Endothelial cell of umbilical vein (primary cell): ENCODE data around the gene ATP2B2. TPM values are rescaled to one million over a fixed set of nuclear protein-coding genes. Genes with fewer than 3 reads are reported as not detected.

Source experiments
- BruUV-seq: library from RNA; stranded (reverse); fragments of 400-500 nt; replicated peaks from 2 replicates; lab custom pipeline; 2021; lab: Mats Ljungman, UMichigan
- CTCF ChIA-PET: fragments of 300-600, 350-600 bp; sonication (Branson Sonifier 250); formaldehyde crosslinking; loops from one replicate; lab custom pipeline; 2021; ENCODE audit warnings: antibody characterized with exemption, inconsistent platforms; lab: Charles Lee
- POLR2A ChIA-PET: fragments of 300-600, 350-600 bp; sonication (Branson Sonifier 250); formaldehyde crosslinking; loops from one replicate; lab custom pipeline; 2021; ENCODE audit warnings: antibody characterized with exemption, inconsistent platforms; lab: Charles Lee
- DNase-seq: peaks from one replicate; pipeline ENCODE4 v3.0.0-alpha.2; 2011; ENCODE audit warnings: low read depth, low spot score
- FAIRE-seq: peaks from 2 replicates; lab custom pipeline; 2011; peaks lifted over from hg19 to GRCh38; lab: Jason Lieb, UNC
- H2AFZ ChIP-seq: 2 replicates; pipeline ENCODE4 v1.6.0; 2012; ENCODE audit warnings: low read depth, low read length, control low read depth, inconsistent platforms
- H3K27ac ChIP-seq: 2 replicates; pipeline ENCODE4 v1.5.1; 2011; ENCODE audit warnings: low read depth, mild to moderate bottlenecking, control low read depth, low read length, moderate library complexity; ENCODE audit not compliant: insufficient read depth
- H3K27me3 ChIP-seq, 2 experiments: 2 replicates each; pipeline versions ENCODE4 v1.6.0 to v1.6.1; 2011; ENCODE audit warnings: low read length in 2 of 2, mixed read lengths in 1 of 2; ENCODE audit not compliant: control insufficient read depth in 2 of 2, insufficient read depth in 2 of 2
- H3K36me3 ChIP-seq, 2 experiments: 2 replicates in 1 of 2; 3 replicates in 1 of 2; pipeline ENCODE4 v1.5.1; 2011; ENCODE audit warnings: low read length in 2 of 2, mild to moderate bottlenecking in 1 of 2, moderate library complexity in 1 of 2; ENCODE audit not compliant: control insufficient read depth in 2 of 2, insufficient read depth in 2 of 2; ENCODE audit errors: extremely low read depth in 1 of 2
- H3K4me1 ChIP-seq: 3 replicates; pipeline ENCODE4 v1.5.1; 2011; ENCODE audit warnings: mild to moderate bottlenecking, low read length; ENCODE audit not compliant: control insufficient read depth, insufficient read depth; ENCODE audit errors: extremely low read depth
- H3K4me2 ChIP-seq: 2 replicates; pipeline ENCODE4 v1.6.1; 2011; ENCODE audit warnings: low read length, control low read depth, mixed read lengths; ENCODE audit not compliant: insufficient read depth
- H3K4me3 ChIP-seq, 3 experiments: fragments of 200-600 bp in 1 of 3; sonication (generic), shearing (Covaris generic) in 1 of 3; replicated peaks in 1 of 3; 2 replicates each; pipeline ENCODE4 v1.5.1; 2011 to 2016; ENCODE audit warnings: control low read depth in 3 of 3, low read length in 3 of 3, mild to moderate bottlenecking in 2 of 3, inconsistent platforms in 1 of 3, low read depth in 1 of 3, moderate library complexity in 1 of 3; ENCODE audit not compliant: insufficient read depth in 1 of 3
- H3K79me2 ChIP-seq: 2 replicates; pipeline ENCODE4 v1.6.0; 2012; ENCODE audit warnings: low read length, inconsistent platforms; ENCODE audit not compliant: control insufficient read depth, insufficient read depth
- H3K9ac ChIP-seq: replicated peaks from 2 replicates; pipeline ENCODE3; 2011; ENCODE audit warnings: low read length, control low read depth; ENCODE audit not compliant: insufficient read depth; ENCODE audit errors: extremely low read depth
- H3K9me1 ChIP-seq: replicated peaks from 3 replicates; pipeline ENCODE4 v1.6.0; 2011; ENCODE audit warnings: mild to moderate bottlenecking, low read length; ENCODE audit not compliant: control insufficient read depth, insufficient read depth; ENCODE audit errors: extremely low read depth
- H3K9me3 ChIP-seq: replicated peaks from 2 replicates; pipeline ENCODE4 v1.5.1; 2012; ENCODE audit warnings: low read length, inconsistent platforms; ENCODE audit not compliant: control insufficient read depth, insufficient read depth
- H4K20me1 ChIP-seq: replicated peaks from 2 replicates; pipeline ENCODE3; 2011; ENCODE audit warnings: mild to moderate bottlenecking, low read length; ENCODE audit not compliant: control insufficient read depth, insufficient read depth; ENCODE audit errors: extremely low read depth
- EZH2 ChIP-seq: IDR thresholded peaks from 2 replicates; pipeline ENCODE4 v1.6.1; 2012; ENCODE audit warnings: borderline replicate concordance, low read depth, mild to moderate bottlenecking, moderate library complexity, low read length, inconsistent platforms; ENCODE audit not compliant: severe bottlenecking
- FOS ChIP-seq: IDR thresholded peaks from 2 replicates; pipeline ENCODE4 v1.6.1; 2011; ENCODE audit warnings: mild to moderate bottlenecking, low read length, moderate library complexity, borderline replicate concordance; ENCODE audit not compliant: insufficient read depth
- GATA2 ChIP-seq: IDR thresholded peaks from 2 replicates; pipeline ENCODE4 v1.7.0; 2011; ENCODE audit warnings: low read depth, mild to moderate bottlenecking, moderate library complexity, mixed read lengths, low read length; ENCODE audit not compliant: insufficient read length, insufficient read depth
- JUN ChIP-seq: IDR thresholded peaks from 2 replicates; pipeline ENCODE4 v1.6.1; 2011; ENCODE audit warnings: borderline replicate concordance, low read depth; ENCODE audit not compliant: insufficient read length, insufficient read depth
- MYC ChIP-seq: IDR thresholded peaks from one replicate; pipeline ENCODE4 v1.6.1; 2011; ENCODE audit warnings: mild to moderate bottlenecking, low read depth, low read length
- POLR2A ChIP-seq: IDR thresholded peaks from 2 replicates; pipeline ENCODE4 v1.6.1; 2012; ENCODE audit warnings: low read depth, mild to moderate bottlenecking, control low read depth, low read length
- POLR2AphosphoS5 ChIP-seq: IDR thresholded peaks from 2 replicates; pipeline ENCODE4 v1.6.1; 2012; ENCODE audit warnings: low read depth, mild to moderate bottlenecking, control low read depth, low read length, moderate library complexity; ENCODE audit not compliant: insufficient read depth
- dilution Hi-C: fragments of 300-500 bp; cut with MboI; formaldehyde crosslinking; loops from one replicate; pipeline ENCODE4 v1.15.0; 2019; ENCODE audit warnings: low sequenced_read_pairs; ENCODE audit not compliant: extremely low pct_ligation_motif_present
- intact Hi-C: fragments of 100-400 bp; cut with micrococcal nuclease; formaldehyde crosslinking; loops from one replicate; pipeline ENCODE4 v1.10.0; 2022
- polyA plus RNA-seq, 4 experiments: library from polyadenylated mRNA; depleted of rRNA in 3 of 4; stranded (reverse) in 3 of 4; unstranded in 1 of 4; fragments of >200 nt; gene quantifications; 2 replicates each; pipeline versions ENCODE4 v1.2.1 to v1.2.3, GENCODE V29; 2011 to 2012; ENCODE audit warnings: missing spikeins in 1 of 4
- total RNA-seq: library from RNA; stranded (reverse); gene quantifications from 2 replicates; pipeline ENCODE4 v1.2.3, GENCODE V29; 2021
- TF ChIP-seq, protein P1 (sequence below): IDR thresholded peaks from 2 replicates; pipeline ENCODE4 v1.6.1; 2011; ENCODE audit not compliant: insufficient read depth, insufficient read length
- TF ChIP-seq, protein P2 (sequence below), 2 donors: IDR thresholded peaks; 1 replicate in 1 of 2; 2 replicates in 1 of 2; pipeline ENCODE4 v1.5.1; 2011; ENCODE audit warnings: low read length in 2 of 2, mild to moderate bottlenecking in 2 of 2, moderate library complexity in 2 of 2, control low read depth in 1 of 2, inconsistent platforms in 1 of 2, low read depth in 1 of 2; ENCODE audit not compliant: insufficient read depth in 1 of 2; ENCODE audit errors: extremely low read depth in 1 of 2

The ATP2B2 gene
- total and polyA plus RNA-seq, 2 donors (not counting 3 experiments of a cell fraction or from before 2014, with no cell fraction given), result not detected

DNA sequence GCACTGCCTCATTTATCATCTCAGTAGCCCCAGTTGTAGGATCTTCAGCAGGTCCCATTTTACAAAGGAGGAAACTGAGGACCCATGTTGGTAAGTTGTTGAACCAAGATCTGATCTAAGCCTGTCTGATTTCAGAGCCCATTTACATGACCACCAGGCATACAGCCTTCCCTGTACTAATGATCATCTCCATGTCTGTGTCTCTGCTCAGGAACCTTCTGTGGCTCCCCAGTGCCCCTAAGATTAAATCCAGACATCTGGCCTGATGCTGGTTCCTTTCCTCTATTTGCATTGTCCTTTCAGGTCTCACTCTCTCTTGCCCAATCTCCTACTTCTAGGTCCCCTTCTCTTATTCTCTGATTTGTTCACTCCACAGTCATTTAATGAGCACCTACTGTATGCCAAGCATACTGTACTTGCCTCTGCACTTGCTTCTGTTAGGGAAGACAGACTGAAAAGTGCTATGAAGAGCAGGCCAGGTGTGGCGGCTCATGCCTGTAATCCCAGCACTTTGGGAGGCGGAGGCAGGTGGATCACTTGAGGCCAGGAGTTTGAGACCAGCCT, 32.4 kb downstream of the ATP2B2 start:
- no peaks in the 10 kb centered on the region for H3K36me3 ChIP-seq
- H3K4me2 ChIP-seq, result no peak overlapping the region
- no peaks in the 10 kb centered on the region for H3K27me3 ChIP-seq
- H3K9me1 ChIP-seq, result no peaks in the 10 kb centered on the region
- CTCF ChIA-PET, result no interaction called here
- no peak overlapping the region for H3K4me3 ChIP-seq
- dilution Hi-C loops (no loop called here), intact Hi-C loops (no loop called here)
- POLR2A ChIA-PET, result no interaction called here
- H3K4me1 ChIP-seq, result no peaks in the 10 kb centered on the region
- no peaks in the 10 kb centered on the region for H3K79me2 ChIP-seq
- TF ChIP-seq POLR2AphosphoS5, result no peak
- no peak for TF ChIP-seq FOS
- no peak for TF ChIP-seq EZH2
- no peak for TF ChIP-seq MYC
- TF ChIP-seq, protein P1, sequence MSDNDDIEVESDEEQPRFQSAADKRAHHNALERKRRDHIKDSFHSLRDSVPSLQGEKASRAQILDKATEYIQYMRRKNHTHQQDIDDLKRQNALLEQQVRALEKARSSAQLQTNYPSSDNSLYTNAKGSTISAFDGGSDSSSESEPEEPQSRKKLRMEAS, result no peak
- no peak for TF ChIP-seq GATA2
- TF ChIP-seq, protein P2, sequence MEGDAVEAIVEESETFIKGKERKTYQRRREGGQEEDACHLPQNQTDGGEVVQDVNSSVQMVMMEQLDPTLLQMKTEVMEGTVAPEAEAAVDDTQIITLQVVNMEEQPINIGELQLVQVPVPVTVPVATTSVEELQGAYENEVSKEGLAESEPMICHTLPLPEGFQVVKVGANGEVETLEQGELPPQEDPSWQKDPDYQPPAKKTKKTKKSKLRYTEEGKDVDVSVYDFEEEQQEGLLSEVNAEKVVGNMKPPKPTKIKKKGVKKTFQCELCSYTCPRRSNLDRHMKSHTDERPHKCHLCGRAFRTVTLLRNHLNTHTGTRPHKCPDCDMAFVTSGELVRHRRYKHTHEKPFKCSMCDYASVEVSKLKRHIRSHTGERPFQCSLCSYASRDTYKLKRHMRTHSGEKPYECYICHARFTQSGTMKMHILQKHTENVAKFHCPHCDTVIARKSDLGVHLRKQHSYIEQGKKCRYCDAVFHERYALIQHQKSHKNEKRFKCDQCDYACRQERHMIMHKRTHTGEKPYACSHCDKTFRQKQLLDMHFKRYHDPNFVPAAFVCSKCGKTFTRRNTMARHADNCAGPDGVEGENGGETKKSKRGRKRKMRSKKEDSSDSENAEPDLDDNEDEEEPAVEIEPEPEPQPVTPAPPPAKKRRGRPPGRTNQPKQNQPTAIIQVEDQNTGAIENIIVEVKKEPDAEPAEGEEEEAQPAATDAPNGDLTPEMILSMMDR (IDR thresholded peaks at IDR 0.05; ENCODE audit: extremely low read depth in 1 of 2, insufficient read depth in 1 of 2, low read depth in 1 of 2, low read length in 2 of 2), result no peak
- TF ChIP-seq POLR2A, result no peak
- TF ChIP-seq JUN, result no peak
- FAIRE-seq, result no peak
- no peak overlapping the region for H3K9ac ChIP-seq
- no peak for DNase-seq
- H4K20me1 ChIP-seq, result no peaks in the 10 kb centered on the region
- H2AFZ ChIP-seq, result no peak overlapping the region
- no TSS peak for BruUV-seq
- no peaks in the 10 kb centered on the region for H3K9me3 ChIP-seq
- no peak overlapping the region for H3K27ac ChIP-seq
